ENCODE results near the gene ARRDC1. TPM values are rescaled to one million over a fixed set of nuclear protein-coding genes. Genes with fewer than 3 reads are reported as not detected.

The ARRDC1 gene
- total RNA-seq, 1 experiment from 2014 or later: 11.6 TPM

- no peak for DNase-seq (ENCODE audit: low read depth)
These were observed 34.0 kb downstream of the ARRDC1 start for GRCh38 chr9:137639303-137640051.

- DNase-seq (ENCODE audit: low read depth): no peak
These were observed 35.4 kb downstream of the ARRDC1 start for GRCh38 chr9:137640862-137641261.

GRCh38 chr9:137642118-137642601 lies 36.7 kb downstream of the ARRDC1 start:
- no peak for DNase-seq (ENCODE audit: low read depth)

- no peak for DNase-seq (ENCODE audit: low read depth)
These were observed 37.4 kb downstream of the ARRDC1 start for GRCh38 chr9:137642892-137643291.

GRCh38 chr9:137643921-137644320 lies 38.4 kb downstream of the ARRDC1 start:
- DNase-seq (ENCODE audit: low read depth): no peak

- no peak for DNase-seq (ENCODE audit: low read depth)
These were observed 39.7 kb downstream of the ARRDC1 start for GRCh38 chr9:137645211-137645610.

GRCh38 chr9:137646341-137646740 lies 40.9 kb downstream of the ARRDC1 start:
- DNase-seq (ENCODE audit: low read depth): no peak

- no peak for DNase-seq (ENCODE audit: low read depth)
These were observed 41.7 kb downstream of the ARRDC1 start for GRCh38 chr9:137647096-137647714.

GRCh38 chr9:137648396-137648795 lies 42.9 kb downstream of the ARRDC1 start:
- peak; percentile 28 for DNase-seq (ENCODE audit: low read depth)

- DNase-seq (ENCODE audit: low read depth): no peak
These were observed 44.1 kb downstream of the ARRDC1 start for GRCh38 chr9:137649553-137649952.

- no peak for DNase-seq (ENCODE audit: low read depth)
These were observed 44.8 kb downstream of the ARRDC1 start for GRCh38 chr9:137650259-137650658.

- no peak for DNase-seq (ENCODE audit: low read depth)
These were observed 45.3 kb downstream of the ARRDC1 start for GRCh38 chr9:137650779-137651178.

- no peak for DNase-seq (ENCODE audit: low read depth)
These were observed 50.9 kb downstream of the ARRDC1 start for GRCh38 chr9:137656416-137656815.

- no peak for DNase-seq (ENCODE audit: low read depth)
These were observed 52.1 kb downstream of the ARRDC1 start for GRCh38 chr9:137657606-137658005.

GRCh38 chr9:137658781-137659180 lies 53.3 kb downstream of the ARRDC1 start:
- DNase-seq (ENCODE audit: low read depth): no peak

GRCh38 chr9:137660144-137660543 lies 54.7 kb downstream of the ARRDC1 start:
- no peak for DNase-seq (ENCODE audit: low read depth)

- DNase-seq (ENCODE audit: low read depth): no peak
These were observed 58.1 kb downstream of the ARRDC1 start for GRCh38 chr9:137663584-137663983.

GRCh38 chr9:137664676-137665075 lies 59.2 kb downstream of the ARRDC1 start:
- no peak for DNase-seq (ENCODE audit: low read depth)

Other genes starting within 250 kb of the ARRDC1 start
- 0.86 and 2.3 TPM in 2 replicates for gene EXD3, start 182.5 kb upstream of the ARRDC1 start, total RNA-seq (2014; rRNA removed; shearing (Covaris generic))
- gene NOXA1, start 182.3 kb upstream of the ARRDC1 start, total RNA-seq (2014; rRNA removed; shearing (Covaris generic)): not detected in 2 replicates
- not detected in 2 replicates for gene ENTPD8, start 164.3 kb upstream of the ARRDC1 start, total RNA-seq (2014; rRNA removed; shearing (Covaris generic))
- 13.5 and 13.7 TPM in 2 replicates for gene NSMF, start 146.4 kb upstream of the ARRDC1 start, total RNA-seq (2014; rRNA removed; shearing (Covaris generic))
- under 0.01 TPM in 1 of 2 replicates, not detected in the other for gene PNPLA7, start 55.3 kb upstream of the ARRDC1 start, total RNA-seq (2014; rRNA removed; shearing (Covaris generic))
- gene MRPL41, start 53.8 kb upstream of the ARRDC1 start, total RNA-seq (2014; rRNA removed; shearing (Covaris generic)): 101 and 119 TPM in 2 replicates
- 56.5 and 61.9 TPM in 2 replicates for gene DPH7, start 26.8 kb upstream of the ARRDC1 start, total RNA-seq (2014; rRNA removed; shearing (Covaris generic))
- 55.7 and 64.5 TPM in 2 replicates for gene ZMYND19, start 15.2 kb upstream of the ARRDC1 start, total RNA-seq (2014; rRNA removed; shearing (Covaris generic))
- gene EHMT1, start 13.3 kb downstream of the ARRDC1 start, total RNA-seq (2014; rRNA removed; shearing (Covaris generic)): 36.8 and 51.9 TPM in 2 replicates

Measured in Daoy (cell line).